ENCODE results near the gene PODN.

GRCh38 chr1:53062708-53063591, 937 bp downstream of the PODN start:
- no peak for TF ChIP-seq GATA2 (IDR thresholded peaks at IDR 0.05; ENCODE audit: low read depth, low read length)
- TF ChIP-seq GATA3 (IDR thresholded peaks at IDR 0.05; ENCODE audit: low read depth, low read length), result no peak

All from SH-SY5Y (cell line).